Activated CD4-positive, alpha-beta memory T cell treated with anti-CD3 and anti-CD28 coated beads for 36 hours (primary cell): Measurements from ENCODE around the gene CHST2. TPM values are rescaled to one million over a fixed set of nuclear protein-coding genes. Genes with fewer than 3 reads are reported as not detected.

ENCODE experiments used
- CTCF ChIA-PET: fragments of 350-600 bp; sonication (Branson Sonifier 250); formaldehyde crosslinking; loops from one replicate; lab custom pipeline; 2021; ENCODE audit warnings: antibody characterized with exemption, inconsistent platforms; lab: Charles Lee
- POLR2A ChIA-PET: fragments of 350-600 bp; sonication (Branson Sonifier 250); formaldehyde crosslinking; loops from one replicate; lab custom pipeline; 2021; ENCODE audit warnings: antibody characterized with exemption; lab: Charles Lee
- DNase-seq: peaks from one replicate; pipeline ENCODE4 v3.0.0-alpha.2; 2020
- H3K27ac Mint-ChIP-seq: one replicate; pipeline ENCODE4 v1.8.0; 2021; ENCODE audit warnings: mixed read lengths
- H3K27me3 Mint-ChIP-seq: one replicate; pipeline ENCODE4 v1.8.0; 2021; ENCODE audit warnings: mixed read lengths
- H3K36me3 Mint-ChIP-seq: one replicate; pipeline ENCODE4 v1.8.0; 2021; ENCODE audit warnings: mixed read lengths
- H3K4me1 Mint-ChIP-seq: one replicate; pipeline ENCODE4 v1.8.0; 2021; ENCODE audit warnings: low read depth, mixed read lengths
- H3K4me3 Mint-ChIP-seq: one replicate; pipeline ENCODE4 v1.8.0; 2021; ENCODE audit warnings: mild to moderate bottlenecking, mixed read lengths
- H3K9me3 Mint-ChIP-seq: one replicate; pipeline ENCODE4 v1.8.0; 2021; ENCODE audit warnings: mixed read lengths
- intact Hi-C: fragments of 100-400 bp; cut with micrococcal nuclease; formaldehyde crosslinking; loops from one replicate; pipeline ENCODE4 v1.15.1; 2023
- total RNA-seq, 2 experiments: library from RNA; stranded (reverse); gene quantifications; one replicate each; pipeline ENCODE4 v1.2.3, GENCODE V29; 2021

The CHST2 gene
- total RNA-seq, 2 experiments from 2014 or later, result 4.5 to 4.7 TPM

- ChIA-PET CTCF (interaction anchor here (0.9 kb wide), 1 partner anchor 38 kb away, joined by 3 read pairs; no protein-coding TSS in a partner anchor), POLR2A (no interaction called here)
- Mint-ChIP-seq H3K9me3 (no peaks in the 10 kb centered on the region), H3K4me3 (peak overlapping the region; percentile 26), H3K27ac (no peak overlapping the region), H3K36me3 (no peaks in the 10 kb centered on the region), H3K27me3 (peaks cover 6% of the 10 kb centered on the region), H3K4me1 (peaks cover 35% of the 10 kb centered on the region)
- DNase-seq, result no peak
- intact Hi-C loops, result loop anchor here (5.0 kb wide), 2 partner anchors 454 to 889 kb away; partner anchors contain the start of gene DIPK2A
Observed at GRCh38 chr3:143083781-143084180, 35.8 kb upstream of the CHST2 start.

- peak; percentile 36 for DNase-seq
- Mint-ChIP-seq H3K4me3 (peak overlapping the region; percentile 40), H3K27ac (no peak overlapping the region), H3K27me3 (peaks cover 6% of the 10 kb centered on the region), H3K36me3 (no peaks in the 10 kb centered on the region), H3K9me3 (no peaks in the 10 kb centered on the region), H3K4me1 (peaks cover 34% of the 10 kb centered on the region)
- intact Hi-C loops, result loop anchor here (5.0 kb wide), 2 partner anchors 452 to 887 kb away; partner anchors contain the start of gene DIPK2A
- ChIA-PET POLR2A (no interaction called here), CTCF (interaction anchor here (0.9 kb wide), 1 partner anchor 36 kb away, joined by 3 read pairs; no protein-coding TSS in a partner anchor)
Observed at GRCh38 chr3:143084856-143085731, 34.5 kb upstream of the CHST2 start.

- Mint-ChIP-seq H3K27ac (no peak overlapping the region), H3K9me3 (no peaks in the 10 kb centered on the region), H3K36me3 (no peaks in the 10 kb centered on the region), H3K4me1 (peaks cover 14% of the 10 kb centered on the region), H3K27me3 (peaks cover 6% of the 10 kb centered on the region), H3K4me3 (no peak overlapping the region)
- intact Hi-C loops, result no loop called here
- no peak for DNase-seq
- CTCF ChIA-PET, result no interaction called here
- POLR2A ChIA-PET, result no interaction called here
Observed at GRCh38 chr3:143088835-143089234, 30.7 kb upstream of the CHST2 start.

GRCh38 chr3:143089965-143090364, 29.6 kb upstream of the CHST2 start:
- CTCF ChIA-PET, result no interaction called here
- intact Hi-C loops, result no loop called here
- no peak for DNase-seq
- H3K4me1 Mint-ChIP-seq, result peaks cover 7% of the 10 kb centered on the region
- no peaks in the 10 kb centered on the region for H3K36me3 Mint-ChIP-seq
- H3K9me3 Mint-ChIP-seq, result no peaks in the 10 kb centered on the region
- peaks cover 1% of the 10 kb centered on the region for H3K27me3 Mint-ChIP-seq
- no peak overlapping the region for H3K27ac Mint-ChIP-seq
- POLR2A ChIA-PET, result no interaction called here
- H3K4me3 Mint-ChIP-seq, result no peak overlapping the region

GRCh38 chr3:143090486-143090885, 29.1 kb upstream of the CHST2 start:
- POLR2A ChIA-PET, result no interaction called here
- Mint-ChIP-seq H3K27ac (no peak overlapping the region), H3K36me3 (no peaks in the 10 kb centered on the region), H3K4me3 (no peak overlapping the region), H3K9me3 (no peaks in the 10 kb centered on the region), H3K27me3 (no peaks in the 10 kb centered on the region), H3K4me1 (peaks cover 4% of the 10 kb centered on the region)
- CTCF ChIA-PET, result no interaction called here
- DNase-seq, result no peak
- intact Hi-C loops, result no loop called here

- POLR2A ChIA-PET, result no interaction called here
- intact Hi-C loops, result no loop called here
Observed at GRCh38 chr3:143090976-143091837, 28.4 kb upstream of the CHST2 start.

GRCh38 chr3:143092191-143092590, 27.4 kb upstream of the CHST2 start:
- intact Hi-C loops, result no loop called here
- Mint-ChIP-seq H3K9me3 (no peaks in the 10 kb centered on the region), H3K27me3 (no peaks in the 10 kb centered on the region), H3K36me3 (peaks cover under 1% of the 10 kb centered on the region), H3K27ac (no peak overlapping the region), H3K4me3 (no peak overlapping the region), H3K4me1 (peaks cover 4% of the 10 kb centered on the region)
- ChIA-PET CTCF (no interaction called here), POLR2A (interaction anchor here (1.4 kb wide), 1 partner anchor 9 kb away, joined by 5 read pairs; no protein-coding TSS in a partner anchor)
- DNase-seq, result no peak

More at GRCh38 chr3:143090976-143091837, 28.4 kb upstream of the CHST2 start:
- Mint-ChIP-seq H3K27me3 (no peaks in the 10 kb centered on the region), H3K9me3 (no peaks in the 10 kb centered on the region), H3K4me3 (no peak overlapping the region), H3K27ac (no peak overlapping the region), H3K4me1 (peaks cover 4% of the 10 kb centered on the region), H3K36me3 (no peaks in the 10 kb centered on the region)
- DNase-seq, result no peak
- CTCF ChIA-PET, result interaction anchor here (0.8 kb wide), 1 partner anchor 583 kb away, joined by 3 read pairs; no protein-coding TSS in a partner anchor

GRCh38 chr3:143095813-143096212, 23.8 kb upstream of the CHST2 start:
- Mint-ChIP-seq H3K36me3 (peaks cover 2% of the 10 kb centered on the region), H3K4me1 (no peaks in the 10 kb centered on the region), H3K4me3 (no peak overlapping the region), H3K27ac (no peak overlapping the region), H3K9me3 (no peaks in the 10 kb centered on the region), H3K27me3 (peaks cover 12% of the 10 kb centered on the region)
- intact Hi-C loops, result no loop called here
- POLR2A ChIA-PET, result no interaction called here
- no peak for DNase-seq
- CTCF ChIA-PET, result no interaction called here

GRCh38 chr3:143098032-143098764, 21.4 kb upstream of the CHST2 start:
- Mint-ChIP-seq H3K4me1 (peaks cover 12% of the 10 kb centered on the region), H3K36me3 (peaks cover 2% of the 10 kb centered on the region), H3K4me3 (no peak overlapping the region), H3K9me3 (no peaks in the 10 kb centered on the region), H3K27me3 (peaks cover 25% of the 10 kb centered on the region), H3K27ac (no peak overlapping the region)
- DNase-seq, result no peak
- ChIA-PET CTCF (no interaction called here), POLR2A (no interaction called here)
- intact Hi-C loops, result no loop called here

GRCh38 chr3:143099210-143099609, 20.4 kb upstream of the CHST2 start:
- DNase-seq, result no peak
- Mint-ChIP-seq H3K9me3 (peaks cover 1% of the 10 kb centered on the region), H3K36me3 (peaks cover 4% of the 10 kb centered on the region), H3K4me3 (no peak overlapping the region), H3K27ac (no peak overlapping the region), H3K27me3 (peaks cover 25% of the 10 kb centered on the region), H3K4me1 (peaks cover 15% of the 10 kb centered on the region)
- POLR2A ChIA-PET, result no interaction called here
- CTCF ChIA-PET, result interaction anchor here (1.5 kb wide), 1 partner anchor 575 kb away, joined by 3 read pairs; no protein-coding TSS in a partner anchor
- intact Hi-C loops, result no loop called here

GRCh38 chr3:143099690-143100089, 19.9 kb upstream of the CHST2 start:
- ChIA-PET CTCF (interaction anchor here (1.5 kb wide), 1 partner anchor 574 kb away, joined by 3 read pairs; no protein-coding TSS in a partner anchor), POLR2A (no interaction called here)
- intact Hi-C loops, result no loop called here
- no peak for DNase-seq
- H3K4me3 Mint-ChIP-seq, result no peak overlapping the region
- H3K9me3 Mint-ChIP-seq, result peaks cover 6% of the 10 kb centered on the region
- peaks cover 27% of the 10 kb centered on the region for H3K27me3 Mint-ChIP-seq
- peaks cover 15% of the 10 kb centered on the region for H3K4me1 Mint-ChIP-seq
- peaks cover 7% of the 10 kb centered on the region for H3K36me3 Mint-ChIP-seq
- no peak overlapping the region for H3K27ac Mint-ChIP-seq
